K562 treated with DMSO at 1 percent for 24 hours (cell line): ENCODE data around the gene APOC3. TPM values are rescaled to one million over a fixed set of nuclear protein-coding genes. Genes with fewer than 3 reads are reported as not detected.

Source experiments
- total RNA-seq: library from RNA; unstranded; fragments of 300-600 nt; gene quantifications from 2 replicates; pipeline ENCODE4 v1.2.3, GENCODE V29; 2022; ENCODE audit warnings: low read depth; ENCODE audit not compliant: insufficient read depth

The APOC3 gene
- not detected in 2 replicates for total RNA-seq

DNA sequence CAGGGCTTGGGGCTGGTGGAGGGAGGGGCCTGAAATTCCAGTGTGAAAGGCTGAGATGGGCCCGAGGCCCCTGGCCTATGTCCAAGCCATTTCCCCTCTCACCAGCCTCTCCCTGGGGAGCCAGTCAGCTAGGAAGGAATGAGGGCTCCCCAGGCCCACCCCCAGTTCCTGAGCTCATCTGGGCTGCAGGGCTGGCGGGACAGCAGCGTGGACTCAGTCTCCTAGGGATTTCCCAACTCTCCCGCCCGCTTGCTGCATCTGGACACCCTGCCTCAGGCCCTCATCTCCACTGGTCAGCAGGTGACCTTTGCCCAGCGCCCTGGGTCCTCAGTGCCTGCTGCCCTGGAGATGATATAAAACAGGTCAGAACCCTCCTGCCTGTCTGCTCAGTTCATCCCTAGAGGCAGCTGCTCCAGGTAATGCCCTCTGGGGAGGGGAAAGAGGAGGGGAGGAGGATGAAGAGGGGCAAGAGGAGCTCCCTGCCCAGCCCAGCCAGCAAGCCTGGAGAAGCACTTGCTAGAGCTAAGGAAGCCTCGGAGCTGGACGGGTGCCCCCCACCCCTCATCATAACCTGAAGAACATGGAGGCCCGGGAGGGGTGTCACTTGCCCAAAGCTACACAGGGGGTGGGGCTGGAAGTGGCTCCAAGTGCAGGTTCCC lies at the start of gene APOC3:
APOC3 (plus strand) TSS at position 383 of the 659 bp plus-strand sequence. CDS start 676 bp downstream, outside the sequence.

DNA sequence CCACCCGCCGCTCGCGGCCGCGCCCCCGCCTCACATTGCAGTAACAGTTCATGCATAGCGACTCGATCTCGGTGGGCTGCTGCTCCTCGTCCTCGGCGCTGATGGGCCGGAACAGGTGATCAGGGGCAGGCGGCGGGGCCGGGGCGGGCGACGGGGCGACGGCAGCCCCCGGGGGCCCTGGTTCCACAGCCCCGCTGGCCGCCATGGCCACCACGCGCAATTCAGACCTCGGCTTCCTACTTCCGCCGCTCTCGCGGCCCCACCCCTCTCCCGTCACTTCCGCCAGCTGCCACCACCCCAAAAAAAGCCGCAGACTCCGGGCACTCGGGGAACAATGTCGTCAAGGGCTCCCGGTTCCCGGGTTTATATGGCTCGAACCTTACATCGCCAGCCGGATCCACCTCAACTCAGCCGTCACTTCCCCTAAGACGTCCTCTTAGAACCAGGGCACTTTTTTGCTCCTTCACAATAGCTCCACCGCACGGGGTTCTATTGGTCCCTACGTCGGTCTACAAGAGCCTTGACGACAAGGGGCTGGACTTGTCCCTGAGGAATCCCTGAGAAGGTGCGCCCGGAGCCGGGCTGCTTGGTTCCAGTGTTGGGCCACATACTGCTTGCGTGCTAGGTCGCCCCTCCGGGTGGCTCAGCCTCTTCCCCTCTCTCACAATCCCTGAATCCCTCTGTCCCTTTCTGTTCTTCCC lies 41.8 kb upstream of the APOC3 start, which contains the start of gene ZPR1:
ZPR1 (minus strand) TSS at position 238 of the 701 bp plus-strand sequence; CDS start at position 205, 33 bp downstream.

DNA sequence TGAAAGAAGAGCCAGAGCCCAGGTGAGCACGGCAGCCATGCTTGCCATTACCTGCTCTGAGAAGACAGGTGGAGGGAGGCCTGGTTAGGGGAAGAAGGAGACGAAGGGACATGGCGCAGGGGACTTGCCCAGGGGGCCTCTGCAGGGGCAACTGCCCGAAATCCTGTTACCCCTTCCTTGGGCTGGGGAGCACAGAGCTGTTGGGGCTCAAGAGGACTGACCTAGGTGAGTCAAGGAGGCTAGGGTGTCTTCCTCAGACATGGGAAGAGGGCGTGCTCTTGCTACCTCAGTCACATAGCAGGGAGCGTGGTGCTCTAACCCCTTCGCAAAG lies 37.9 kb upstream of the APOC3 start, which contains the start of gene APOA5:
APOA5 (minus strand) TSS at position 67 of the 331 bp plus-strand sequence; CDS start at position 48, 19 bp downstream.

DNA sequence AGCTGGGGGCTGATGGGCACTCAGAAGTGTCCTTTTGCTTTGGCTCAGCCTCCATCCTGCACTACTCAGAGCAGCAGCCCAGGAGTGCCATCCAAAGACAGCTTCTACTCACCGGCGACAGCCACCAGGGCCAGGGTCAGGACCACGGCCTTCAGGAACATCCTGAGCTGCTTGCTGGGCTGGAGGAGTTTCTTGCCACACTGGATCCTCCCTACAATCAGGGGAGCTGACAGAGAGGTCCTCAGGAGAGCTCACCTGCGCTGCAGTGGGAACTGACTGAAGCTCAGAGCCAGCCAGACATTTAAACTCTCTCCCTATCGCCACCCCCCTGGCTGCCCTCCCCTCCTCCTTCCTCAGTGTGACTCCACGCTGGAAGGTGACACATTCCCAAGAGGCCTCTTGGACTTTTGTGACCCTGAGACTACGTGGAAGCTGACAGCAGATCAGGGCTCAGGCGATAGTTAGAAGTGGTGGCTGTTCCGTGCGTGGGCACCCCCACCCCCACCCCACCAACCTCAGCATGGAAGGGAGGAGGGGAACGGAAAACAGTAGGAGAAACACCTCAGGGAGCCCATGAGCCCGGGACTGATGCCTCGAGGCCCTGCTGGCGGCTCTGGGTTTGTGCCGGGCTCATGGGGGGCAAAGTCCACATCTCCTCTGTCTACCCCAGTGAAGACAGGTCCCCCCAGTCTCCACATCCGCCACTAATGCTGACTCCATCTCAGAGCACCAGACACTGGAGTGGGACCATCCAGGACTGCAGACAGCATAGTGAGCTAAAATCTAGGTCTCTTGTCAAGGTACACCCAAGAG lies 6.5 kb upstream of the APOC3 start, which contains the start of gene APOA4:
APOA4 (minus strand) TSS at position 274 of the 813 bp plus-strand sequence; CDS start at position 161, 113 bp downstream.

DNA sequence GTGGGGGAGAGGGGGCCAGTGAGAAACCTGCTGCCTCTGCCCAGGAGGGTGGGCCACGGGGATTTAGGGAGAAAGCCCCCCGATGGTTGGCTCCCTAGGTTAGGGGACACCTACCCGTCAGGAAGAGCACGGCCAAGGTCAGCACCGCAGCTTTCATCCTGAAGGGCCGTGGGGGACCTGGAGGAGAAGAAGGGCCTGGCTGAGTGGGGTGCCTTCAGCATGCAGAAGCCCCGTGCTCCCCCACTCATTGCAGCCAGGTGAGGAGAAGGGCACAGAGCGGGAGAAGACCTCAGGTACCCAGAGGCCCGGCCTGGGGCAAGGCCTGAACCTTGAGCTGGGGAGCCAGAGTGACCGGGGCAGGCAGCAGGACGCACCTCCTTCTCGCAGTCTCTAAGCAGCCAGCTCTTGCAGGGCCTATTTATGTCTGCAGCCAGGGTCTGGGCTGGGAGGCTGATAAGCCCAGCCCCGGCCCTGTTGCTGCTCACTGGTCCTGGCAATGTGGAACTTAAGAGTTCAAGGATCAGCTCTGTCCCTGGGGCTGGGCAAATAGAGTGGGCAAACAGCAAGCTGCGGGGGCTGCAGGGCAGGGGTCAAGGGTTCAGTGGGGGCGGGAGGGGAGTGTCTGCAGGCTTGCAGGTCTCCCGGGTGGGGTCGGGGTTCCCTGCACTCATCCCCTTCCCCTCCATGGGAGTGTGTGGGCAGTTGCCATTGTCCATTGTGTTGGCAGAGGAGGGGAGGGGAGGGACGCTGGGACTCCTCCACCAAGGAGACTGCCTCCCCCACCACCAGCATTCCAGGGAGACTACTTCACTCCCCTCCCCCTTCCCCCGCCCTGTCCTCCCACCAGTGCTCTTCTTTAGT lies 7.8 kb downstream of the APOC3 start, which contains the start of gene APOA1:
APOA1 (minus strand) TSS at position 392 of the 861 bp plus-strand sequence; CDS start at position 157, 235 bp downstream.

Other genes starting within 250 kb of the APOC3 start
- 14.5 and 15.7 TPM in 2 replicates for gene BUD13, start 56.9 kb upstream of the APOC3 start, total RNA-seq
- gene ZPR1, start 41.9 kb upstream of the APOC3 start, total RNA-seq: 28.1 and 31.6 TPM in 2 replicates
- not detected in 2 replicates for gene APOA5, start 38.0 kb upstream of the APOC3 start, total RNA-seq
- gene APOA4, start 6.6 kb upstream of the APOC3 start, total RNA-seq: not detected in 2 replicates
- gene APOA1, start 7.7 kb downstream of the APOC3 start, total RNA-seq: not detected in 2 replicates